Measurements from ENCODE around the gene FXYD6.

FXYD6 gene

DNA sequence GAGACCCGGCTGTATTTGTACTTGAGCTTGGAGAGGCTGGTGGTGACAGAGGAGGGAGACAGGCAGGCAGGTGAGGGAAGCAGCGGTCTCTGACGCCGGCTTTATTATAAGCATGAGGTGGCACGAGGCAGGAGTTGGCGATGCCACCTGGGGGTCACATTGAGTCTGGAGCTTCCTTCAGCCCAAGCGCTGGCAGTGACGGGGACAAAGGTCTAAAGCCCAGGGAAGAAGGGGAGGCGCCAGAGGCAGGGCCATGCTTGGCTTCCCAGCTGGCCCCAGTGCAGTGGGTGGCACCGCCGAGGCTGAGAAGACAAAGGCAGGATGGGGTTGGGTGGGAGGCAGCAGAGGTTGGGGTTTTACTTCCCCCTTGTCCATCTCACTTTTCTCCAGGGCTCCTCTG lies 56.4 kb downstream of the FXYD6 start:
- TF ChIP-seq TAF1 (IDR thresholded peaks at IDR 0.05; ENCODE audit: borderline replicate concordance, insufficient read depth, low read length) (no peak), POLR2AphosphoS5 (IDR thresholded peaks at IDR 0.05; ENCODE audit: low read depth, low read length) (no peak), SIN3A (IDR thresholded peaks at IDR 0.05; ENCODE audit: borderline replicate concordance, insufficient read depth, low read length) (no peak)

DNA sequence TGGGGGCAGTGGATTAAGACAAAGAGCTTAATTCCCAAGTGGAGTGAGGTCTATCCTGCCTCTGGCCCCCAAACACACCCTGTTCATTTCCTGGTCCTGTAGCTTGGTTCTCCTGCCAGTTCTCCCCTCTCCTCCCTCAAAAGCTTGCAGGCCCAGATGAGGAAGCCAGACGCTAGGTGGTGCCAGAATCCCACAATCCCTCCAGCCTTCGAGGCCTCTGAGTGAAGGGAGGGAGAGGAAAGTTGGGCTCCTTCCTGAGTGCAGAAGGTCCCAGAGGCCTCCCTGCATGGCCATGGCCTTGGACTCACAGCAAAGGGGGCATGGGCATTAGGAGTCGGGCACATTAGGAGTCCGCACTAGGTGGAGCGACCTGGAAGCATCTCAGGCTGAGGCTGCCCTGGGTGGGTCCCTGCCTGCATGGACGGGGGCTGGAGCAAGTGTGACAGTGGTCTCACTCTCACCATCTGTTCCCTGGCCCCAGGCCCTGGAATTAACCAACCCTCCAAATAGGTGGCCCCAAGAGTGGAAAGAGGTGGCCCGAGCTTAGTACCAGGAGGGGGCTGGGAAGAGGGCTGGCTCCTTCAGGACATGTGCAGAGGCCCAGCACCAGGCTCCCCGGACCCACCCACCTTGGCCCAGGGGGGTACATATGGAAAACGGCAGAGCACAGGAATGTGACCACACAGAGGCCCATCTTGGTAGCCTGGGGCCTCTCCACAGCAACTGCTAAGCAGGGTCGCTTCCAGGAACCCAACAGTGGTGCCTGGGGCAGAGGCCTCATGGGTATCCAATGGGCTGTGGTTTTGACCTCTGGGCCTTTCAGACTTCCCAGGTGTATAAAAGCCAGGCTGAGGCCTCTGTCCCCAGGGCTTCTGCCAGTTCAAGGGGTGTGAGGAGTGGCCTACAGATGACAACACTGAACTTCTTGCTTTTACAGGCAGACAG lies 57.1 kb downstream of the FXYD6 start:
- TF ChIP-seq TAF1 (IDR thresholded peaks at IDR 0.05; ENCODE audit: borderline replicate concordance, insufficient read depth, low read length) (no peak), FOXP2 (optimal IDR thresholded peaks at IDR 0.05; ENCODE audit: borderline replicate concordance, extremely low read depth, extremely low read length, insufficient read depth) (no peak), POLR2AphosphoS5 (IDR thresholded peaks at IDR 0.05; ENCODE audit: low read depth, low read length) (no peak), SIN3A (IDR thresholded peaks at IDR 0.05; ENCODE audit: borderline replicate concordance, insufficient read depth, low read length) (no peak)
- TF ChIP-seq, protein P1, sequence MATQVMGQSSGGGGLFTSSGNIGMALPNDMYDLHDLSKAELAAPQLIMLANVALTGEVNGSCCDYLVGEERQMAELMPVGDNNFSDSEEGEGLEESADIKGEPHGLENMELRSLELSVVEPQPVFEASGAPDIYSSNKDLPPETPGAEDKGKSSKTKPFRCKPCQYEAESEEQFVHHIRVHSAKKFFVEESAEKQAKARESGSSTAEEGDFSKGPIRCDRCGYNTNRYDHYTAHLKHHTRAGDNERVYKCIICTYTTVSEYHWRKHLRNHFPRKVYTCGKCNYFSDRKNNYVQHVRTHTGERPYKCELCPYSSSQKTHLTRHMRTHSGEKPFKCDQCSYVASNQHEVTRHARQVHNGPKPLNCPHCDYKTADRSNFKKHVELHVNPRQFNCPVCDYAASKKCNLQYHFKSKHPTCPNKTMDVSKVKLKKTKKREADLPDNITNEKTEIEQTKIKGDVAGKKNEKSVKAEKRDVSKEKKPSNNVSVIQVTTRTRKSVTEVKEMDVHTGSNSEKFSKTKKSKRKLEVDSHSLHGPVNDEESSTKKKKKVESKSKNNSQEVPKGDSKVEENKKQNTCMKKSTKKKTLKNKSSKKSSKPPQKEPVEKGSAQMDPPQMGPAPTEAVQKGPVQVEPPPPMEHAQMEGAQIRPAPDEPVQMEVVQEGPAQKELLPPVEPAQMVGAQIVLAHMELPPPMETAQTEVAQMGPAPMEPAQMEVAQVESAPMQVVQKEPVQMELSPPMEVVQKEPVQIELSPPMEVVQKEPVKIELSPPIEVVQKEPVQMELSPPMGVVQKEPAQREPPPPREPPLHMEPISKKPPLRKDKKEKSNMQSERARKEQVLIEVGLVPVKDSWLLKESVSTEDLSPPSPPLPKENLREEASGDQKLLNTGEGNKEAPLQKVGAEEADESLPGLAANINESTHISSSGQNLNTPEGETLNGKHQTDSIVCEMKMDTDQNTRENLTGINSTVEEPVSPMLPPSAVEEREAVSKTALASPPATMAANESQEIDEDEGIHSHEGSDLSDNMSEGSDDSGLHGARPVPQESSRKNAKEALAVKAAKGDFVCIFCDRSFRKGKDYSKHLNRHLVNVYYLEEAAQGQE (IDR thresholded peaks at IDR 0.05; ENCODE audit: insufficient read depth in 1 of 2, low read depth in 2 of 2, low read length in 2 of 2): no peak

DNA sequence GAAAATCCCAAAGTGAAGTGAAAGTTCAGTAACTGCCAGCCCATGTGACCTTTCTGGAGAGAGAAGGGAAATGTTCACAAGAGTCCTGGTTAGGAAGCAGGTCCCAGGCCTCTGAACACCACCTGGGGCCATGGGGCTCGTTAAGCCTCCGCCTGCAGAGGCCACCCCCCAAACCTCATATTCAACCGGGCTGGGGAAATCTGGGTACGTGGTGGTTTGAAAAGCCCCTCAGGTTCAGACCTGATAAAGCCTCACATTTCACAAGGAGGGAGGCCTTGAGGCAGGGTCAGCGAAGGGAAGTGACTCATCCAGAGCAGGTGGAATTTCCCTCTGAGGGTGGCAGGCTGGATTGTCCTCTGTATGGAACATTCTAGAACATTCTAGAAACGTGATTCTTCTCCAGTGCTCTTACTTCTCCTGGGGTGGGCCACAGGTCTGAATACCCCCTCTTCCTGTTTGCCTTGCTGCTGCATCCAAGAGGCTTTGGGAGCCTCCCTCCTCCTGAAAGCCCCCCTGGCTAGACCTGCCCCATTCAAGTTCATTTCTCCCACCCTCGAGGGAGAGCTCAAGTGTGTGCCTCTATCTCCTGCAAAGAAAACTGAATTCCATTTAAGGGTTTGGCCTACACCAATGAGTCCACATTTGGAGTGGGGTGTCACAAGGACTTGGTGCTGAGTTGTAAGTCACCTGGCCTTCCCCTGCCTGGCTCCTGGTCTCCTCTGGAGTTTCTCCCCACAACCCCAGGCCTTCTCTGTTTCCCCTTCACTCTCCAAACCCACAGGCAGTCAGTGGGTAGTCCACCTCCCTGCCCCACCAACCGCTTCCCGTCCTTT lies 58.2 kb downstream of the FXYD6 start:
- TF ChIP-seq SIN3A (IDR thresholded peaks at IDR 0.05; ENCODE audit: borderline replicate concordance, insufficient read depth, low read length) (no peak), TAF1 (IDR thresholded peaks at IDR 0.05; ENCODE audit: borderline replicate concordance, insufficient read depth, low read length) (no peak), FOXP2 (optimal IDR thresholded peaks at IDR 0.05; ENCODE audit: borderline replicate concordance, extremely low read depth, extremely low read length, insufficient read depth) (no peak), POLR2AphosphoS5 (IDR thresholded peaks at IDR 0.05; ENCODE audit: low read depth, low read length) (no peak)
- TF ChIP-seq, protein P1 (IDR thresholded peaks at IDR 0.05; ENCODE audit: insufficient read depth in 1 of 2, low read depth in 2 of 2, low read length in 2 of 2): no peak

DNA sequence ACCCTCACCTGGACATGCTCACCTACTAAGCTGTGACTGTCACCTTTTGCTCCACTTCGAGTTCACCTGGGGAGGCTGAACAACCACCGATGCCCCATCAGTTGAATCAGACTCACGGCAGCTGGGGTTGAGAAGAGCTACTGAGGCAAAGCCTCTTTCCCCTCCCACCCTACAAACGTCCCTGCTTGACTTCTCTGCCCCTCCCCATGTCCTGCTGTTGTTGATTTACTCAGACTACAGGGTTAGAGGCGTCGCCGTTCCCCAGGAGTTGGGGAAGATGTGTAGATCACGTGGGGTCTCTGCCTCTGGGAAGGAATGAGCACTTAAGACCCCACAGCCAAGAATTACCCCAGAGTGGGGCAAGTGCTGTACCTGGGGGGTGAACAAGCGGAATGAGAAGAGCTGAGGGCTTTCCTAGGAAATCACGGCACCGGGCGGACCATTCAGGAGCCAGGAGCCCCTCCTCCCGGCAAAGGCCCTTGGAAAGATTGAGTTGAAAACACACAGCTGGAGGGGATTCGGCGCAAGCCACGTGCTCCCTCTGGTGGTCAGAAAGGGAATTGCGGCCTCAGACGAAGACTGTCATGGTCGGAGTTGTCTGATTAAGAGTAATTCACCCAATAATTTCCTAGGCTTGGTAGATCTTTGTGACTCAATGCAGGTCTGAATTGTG lies 59.0 kb downstream of the FXYD6 start:
- TF ChIP-seq FOXP2 (optimal IDR thresholded peaks at IDR 0.05; ENCODE audit: borderline replicate concordance, extremely low read depth, extremely low read length, insufficient read depth) (no peak), TAF1 (IDR thresholded peaks at IDR 0.05; ENCODE audit: borderline replicate concordance, insufficient read depth, low read length) (no peak), POLR2AphosphoS5 (IDR thresholded peaks at IDR 0.05; ENCODE audit: low read depth, low read length) (no peak), SIN3A (IDR thresholded peaks at IDR 0.05; ENCODE audit: borderline replicate concordance, insufficient read depth, low read length) (no peak)
- TF ChIP-seq, protein P1 (IDR thresholded peaks at IDR 0.05; ENCODE audit: insufficient read depth in 1 of 2, low read depth in 2 of 2, low read length in 2 of 2): no peak

DNA sequence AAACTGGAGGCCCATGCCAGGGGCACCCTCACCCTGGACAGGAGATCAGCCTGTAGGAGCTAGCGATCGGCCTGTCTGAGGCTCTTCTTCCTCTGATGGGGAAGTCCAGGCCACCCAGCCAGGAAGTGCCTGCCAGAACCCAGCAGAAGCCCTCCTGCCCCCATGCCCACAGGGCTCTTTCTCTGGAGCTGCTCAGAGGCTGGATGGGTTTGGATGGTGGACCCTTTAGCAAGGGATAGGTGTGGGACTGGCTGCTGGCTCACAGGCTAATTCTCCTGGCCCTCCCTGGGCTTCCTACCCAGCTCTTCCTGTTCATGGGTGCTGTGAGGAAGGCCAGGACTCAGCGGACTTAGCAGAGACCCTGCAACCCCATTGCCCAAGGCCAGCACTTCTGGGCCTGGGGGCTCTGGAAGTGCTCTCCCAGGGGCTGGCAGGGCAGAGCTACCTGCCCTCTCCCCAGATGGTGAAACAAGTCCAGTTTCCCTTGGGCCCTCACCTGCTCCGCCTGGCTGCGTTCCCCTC lies 59.6 kb downstream of the FXYD6 start:
- TF ChIP-seq SIN3A (IDR thresholded peaks at IDR 0.05; ENCODE audit: borderline replicate concordance, insufficient read depth, low read length): no peak
- no peak for TF ChIP-seq POLR2AphosphoS5 (IDR thresholded peaks at IDR 0.05; ENCODE audit: low read depth, low read length)
- TF ChIP-seq, protein P1 (IDR thresholded peaks at IDR 0.05; ENCODE audit: insufficient read depth in 1 of 2, low read depth in 2 of 2, low read length in 2 of 2): no peak
- TF ChIP-seq TAF1 (IDR thresholded peaks at IDR 0.05; ENCODE audit: borderline replicate concordance, insufficient read depth, low read length): no peak
- no peak for TF ChIP-seq FOXP2 (optimal IDR thresholded peaks at IDR 0.05; ENCODE audit: borderline replicate concordance, extremely low read depth, extremely low read length, insufficient read depth)
